GM21515 (cell line): ENCODE data around the gene KCNQ1OT1.
"Not testable (repeated sequence)": the region's sequence is repeated elsewhere in the genome, so short reads cannot be mapped to it uniquely, and the experiment has no call there.

Source experiments
- ATAC-seq: cut with Tn5 transposase; IDR thresholded peaks from one replicate; pipeline ENCODE4 v1.9.1; 2021; ENCODE audit not compliant: unreplicated experiment

The KCNQ1OT1 gene

GRCh38 chr11:2655016-2655719 lies 44.6 kb downstream of the KCNQ1OT1 start:
- ATAC-seq = no peak

GRCh38 chr11:2653930-2654739 lies 45.7 kb downstream of the KCNQ1OT1 start:
- ATAC-seq = no peak

- no peak for ATAC-seq
These were observed 46.6 kb downstream of the KCNQ1OT1 start for GRCh38 chr11:2653198-2653551.

GRCh38 chr11:2652333-2653197 lies 47.2 kb downstream of the KCNQ1OT1 start:
- ATAC-seq = no peak

- no peak for ATAC-seq
These were observed 47.9 kb downstream of the KCNQ1OT1 start for GRCh38 chr11:2651826-2652271.

- ATAC-seq = no peak
These were observed 48.7 kb downstream of the KCNQ1OT1 start for GRCh38 chr11:2651054-2651617.

GRCh38 chr11:2650343-2650867 lies 49.4 kb downstream of the KCNQ1OT1 start:
- ATAC-seq = no peak

- ATAC-seq = no peak
These were observed 49.9 kb downstream of the KCNQ1OT1 start for GRCh38 chr11:2649848-2650247.

- no peak for ATAC-seq
These were observed 50.4 kb downstream of the KCNQ1OT1 start for GRCh38 chr11:2649400-2649799.

GRCh38 chr11:2647953-2648352 lies 51.8 kb downstream of the KCNQ1OT1 start:
- ATAC-seq = no peak

GRCh38 chr11:2647167-2647566 lies 52.6 kb downstream of the KCNQ1OT1 start:
- no peak for ATAC-seq

GRCh38 chr11:2645779-2646118 lies 54.0 kb downstream of the KCNQ1OT1 start:
- ATAC-seq = no peak

- ATAC-seq = no peak
These were observed 54.7 kb downstream of the KCNQ1OT1 start for GRCh38 chr11:2644844-2645778.

GRCh38 chr11:2643746-2644145 lies 56.0 kb downstream of the KCNQ1OT1 start:
- ATAC-seq = no peak

- no peak for ATAC-seq
These were observed 58.2 kb downstream of the KCNQ1OT1 start for GRCh38 chr11:2641623-2642022.

- not testable (repeated sequence) for ATAC-seq
These were observed 60.0 kb downstream of the KCNQ1OT1 start for GRCh38 chr11:2639763-2640162.

GRCh38 chr11:2631161-2631560 lies 68.6 kb downstream of the KCNQ1OT1 start:
- no peak for ATAC-seq

GRCh38 chr11:2630679-2631078 lies 69.1 kb downstream of the KCNQ1OT1 start:
- ATAC-seq = no peak

GRCh38 chr11:2625183-2625582 lies 74.6 kb downstream of the KCNQ1OT1 start:
- ATAC-seq = no peak

GRCh38 chr11:2621894-2622293 lies 77.9 kb downstream of the KCNQ1OT1 start:
- ATAC-seq = no peak
